ENCODE results near the gene RUFY4.

The RUFY4 gene

DNA sequence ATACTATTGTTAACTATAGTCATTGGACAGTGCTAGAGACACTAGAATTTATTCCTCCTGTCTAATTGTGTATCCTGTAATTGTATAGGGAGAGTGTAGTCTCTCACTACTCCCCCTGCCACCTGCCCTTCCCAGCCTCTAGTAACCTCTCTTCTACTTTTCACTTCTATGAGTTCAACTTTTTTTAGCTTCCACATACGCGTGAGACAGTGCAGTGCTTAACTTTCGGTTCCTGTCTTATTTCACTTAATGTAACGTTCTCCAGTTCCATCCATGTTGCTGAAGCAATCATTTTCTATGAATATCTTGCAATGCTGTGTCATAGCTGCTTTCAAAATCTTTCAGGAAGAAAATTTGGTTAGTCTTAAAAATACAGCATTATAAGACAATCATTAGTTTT, 22.8 kb upstream of the RUFY4 start:
- peak overlapping the region in 6 of 11 experiments; percentile 18 to 78 (median 64); a peak in 11 of 22 replicates for H3K9ac ChIP-seq
- H3K4me2 ChIP-seq: peak overlapping the region in 10 of 11 experiments; percentile 1 to 81 (median 51); a peak in 15 of 22 replicates

DNA sequence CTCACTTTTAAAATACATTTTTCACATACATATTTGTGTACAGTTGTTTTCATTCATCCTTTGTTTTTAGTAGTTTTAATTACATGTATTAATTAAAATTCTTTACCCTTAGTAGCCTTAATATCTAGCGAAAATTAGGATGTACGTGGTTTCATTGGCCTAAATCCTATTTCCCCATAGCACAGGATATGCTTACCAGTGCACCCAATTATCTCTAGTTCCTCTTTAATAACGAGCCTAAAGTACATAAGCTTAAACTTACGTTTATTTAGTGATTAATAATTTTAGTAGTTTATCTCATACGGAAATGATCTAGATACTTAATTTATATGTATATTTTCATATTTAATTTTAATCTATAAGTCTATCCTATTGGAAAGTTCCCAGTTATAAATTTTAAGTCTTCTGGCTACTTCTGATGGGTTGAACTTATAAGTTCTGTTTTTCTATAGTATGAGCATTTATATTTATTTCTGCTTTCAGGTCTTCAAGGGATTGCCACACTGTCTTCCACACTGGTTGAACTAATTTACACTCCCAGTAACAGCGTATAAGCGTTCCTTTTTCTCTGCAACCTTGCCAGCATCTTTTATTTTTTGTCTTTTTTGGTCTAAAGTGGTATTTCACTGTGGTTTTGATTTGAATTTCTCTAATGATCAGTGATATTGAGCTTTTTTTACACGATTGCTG, 21.4 kb upstream of the RUFY4 start:
- Histone ChIP-seq H3K27me3 (no peaks in the 10 kb centered on the region), H3K4me1 (peaks cover 0 to 59% (median 25%) of the 10 kb centered on the region in 10 experiments; a peak in 15 of 20 replicates), H3K36me3 (peaks cover 0 to 19% (median 0%) of the 10 kb centered on the region in 11 experiments; a peak in 6 of 22 replicates), H3K9ac (peak overlapping the region in 5 of 11 experiments; percentile 34 to 78 (median 59); a peak in 7 of 22 replicates), H3K4me2 (peak overlapping the region in 7 of 11 experiments; percentile 8 to 81 (median 56); a peak in 13 of 22 replicates), H3K9me3 (replicated peaks in 1 of 11) (peaks cover 32 to 43% (median 40%) of the 10 kb centered on the region in 11 experiments), H4K20me1 (no peaks in the 10 kb centered on the region), H3K27ac (peak overlapping the region in 7 of 11 experiments; percentile 44 to 93 (median 88); a peak in 14 of 22 replicates), H3K4me3 (no peak overlapping the region)
- TF ChIP-seq Cebpa-rat (IDR thresholded peaks at IDR 0.05): no peak

More for the DNA sequence above, 22.8 kb upstream of the RUFY4 start:
- H3K36me3 ChIP-seq: peaks cover 0 to 19% (median 0%) of the 10 kb centered on the region in 11 experiments; a peak in 6 of 22 replicates
- peak overlapping the region in 1 of 10 experiments; percentile 9; a peak in 1 of 20 replicates for H3K4me3 ChIP-seq
- H4K20me1 ChIP-seq: no peaks in the 10 kb centered on the region
- H3K9me3 ChIP-seq (replicated peaks in 1 of 11): peaks cover 36 to 53% (median 45%) of the 10 kb centered on the region in 11 experiments
- peak overlapping the region in 9 of 11 experiments; percentile 6 to 93 (median 84); a peak in 16 of 22 replicates for H3K27ac ChIP-seq
- peaks cover 0 to 58% (median 25%) of the 10 kb centered on the region in 10 experiments; a peak in 15 of 20 replicates for H3K4me1 ChIP-seq
- no peaks in the 10 kb centered on the region for H3K27me3 ChIP-seq
- peak in 2 of 11 experiments; percentile 45 to 63; a peak in 2 of 22 replicates for TF ChIP-seq Cebpa-rat (IDR thresholded peaks at IDR 0.05)

DNA sequence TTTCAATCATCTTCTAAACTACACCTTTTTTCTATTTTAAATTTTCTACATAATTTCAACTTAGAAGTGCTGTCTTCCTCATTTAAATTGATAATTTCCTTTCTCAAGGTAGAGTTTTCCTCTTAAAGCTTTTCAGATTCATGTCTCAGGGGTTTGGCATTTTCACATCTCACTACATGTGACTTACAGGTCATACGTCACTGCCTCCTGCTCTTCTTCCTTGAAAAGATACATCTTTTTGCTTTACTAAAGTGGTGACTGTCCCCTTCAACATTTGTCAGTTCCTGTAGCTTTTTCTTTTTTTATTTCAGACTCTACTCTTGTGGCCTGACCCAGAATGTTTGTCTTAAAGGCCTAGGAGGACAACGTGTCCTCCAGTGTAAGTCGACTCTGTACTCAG, 17.1 kb upstream of the RUFY4 start:
- Histone ChIP-seq H3K36me3 (peaks cover 0 to 4% (median 0%) of the 10 kb centered on the region in 11 experiments; a peak in 2 of 22 replicates), H3K27ac (no peak overlapping the region), H3K9ac (no peak overlapping the region), H3K4me3 (no peak overlapping the region), H3K9me3 (replicated peaks in 1 of 11) (peaks cover 15 to 19% (median 17%) of the 10 kb centered on the region in 11 experiments), H3K4me2 (no peak overlapping the region), H3K4me1 (peaks cover 0 to 37% (median 12%) of the 10 kb centered on the region in 10 experiments; a peak in 12 of 20 replicates), H4K20me1 (no peaks in the 10 kb centered on the region), H3K27me3 (no peaks in the 10 kb centered on the region)
- no peak for TF ChIP-seq Cebpa-rat (IDR thresholded peaks at IDR 0.05)

DNA sequence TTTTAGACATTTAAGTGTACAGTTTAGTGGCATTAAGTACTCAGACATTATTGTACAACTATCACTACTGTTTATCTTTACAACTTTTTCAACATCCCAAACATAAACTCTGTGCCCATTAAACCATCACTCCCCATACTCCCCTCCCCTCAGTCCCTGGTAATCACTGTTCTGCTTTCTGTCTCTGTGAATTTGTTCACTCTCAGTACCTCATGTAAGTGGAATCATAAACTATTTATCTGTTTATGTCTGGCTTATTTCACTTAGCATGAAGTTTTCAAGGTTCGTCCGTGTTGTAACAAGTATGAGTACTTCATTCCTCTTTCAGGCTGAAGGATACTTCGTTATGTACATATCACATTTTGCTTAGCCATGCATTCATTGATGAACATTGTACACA, 9.8 kb upstream of the RUFY4 start:
- TF ChIP-seq Cebpa-rat (IDR thresholded peaks at IDR 0.05): no peak
- Histone ChIP-seq H3K9ac (no peak overlapping the region), H3K9me3 (replicated peaks in 1 of 11) (no peaks in the 10 kb centered on the region), H3K4me3 (no peak overlapping the region), H4K20me1 (no peaks in the 10 kb centered on the region), H3K4me2 (no peak overlapping the region), H3K27ac (no peak overlapping the region), H3K36me3 (no peaks in the 10 kb centered on the region), H3K27me3 (no peaks in the 10 kb centered on the region), H3K4me1 (peaks cover 8 to 26% (median 15%) of the 10 kb centered on the region in 10 experiments; a peak in 19 of 20 replicates)

DNA sequence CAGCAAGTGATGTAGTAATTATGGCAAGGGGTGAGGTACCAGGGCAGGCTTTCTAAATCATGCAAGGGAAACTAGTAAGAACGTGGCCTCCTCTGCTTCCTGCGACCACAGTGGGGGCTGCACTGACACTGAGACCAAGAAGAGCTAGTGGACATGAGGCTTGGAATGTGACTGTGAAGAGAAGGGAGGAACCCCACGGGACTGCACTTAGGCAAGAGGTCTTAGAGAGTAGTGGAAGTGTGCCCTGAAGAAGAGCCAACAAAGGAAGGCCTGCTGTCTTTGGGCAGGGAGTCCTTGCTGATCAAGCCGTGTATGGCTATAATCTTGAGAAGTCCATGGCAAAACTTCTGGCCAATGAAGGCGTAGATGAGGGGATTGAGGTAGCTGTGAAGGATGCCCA, 8.9 kb upstream of the RUFY4 start:
- H3K9ac ChIP-seq: no peak overlapping the region
- no peaks in the 10 kb centered on the region for H4K20me1 ChIP-seq
- peaks cover 8 to 33% (median 15%) of the 10 kb centered on the region in 10 experiments; a peak in 19 of 20 replicates for H3K4me1 ChIP-seq
- H3K9me3 ChIP-seq (replicated peaks in 1 of 11): no peaks in the 10 kb centered on the region
- H3K4me2 ChIP-seq: no peak overlapping the region
- TF ChIP-seq Cebpa-rat (IDR thresholded peaks at IDR 0.05): no peak
- no peaks in the 10 kb centered on the region for H3K27me3 ChIP-seq
- no peak overlapping the region for H3K4me3 ChIP-seq
- no peak overlapping the region for H3K27ac ChIP-seq
- no peaks in the 10 kb centered on the region for H3K36me3 ChIP-seq

DNA sequence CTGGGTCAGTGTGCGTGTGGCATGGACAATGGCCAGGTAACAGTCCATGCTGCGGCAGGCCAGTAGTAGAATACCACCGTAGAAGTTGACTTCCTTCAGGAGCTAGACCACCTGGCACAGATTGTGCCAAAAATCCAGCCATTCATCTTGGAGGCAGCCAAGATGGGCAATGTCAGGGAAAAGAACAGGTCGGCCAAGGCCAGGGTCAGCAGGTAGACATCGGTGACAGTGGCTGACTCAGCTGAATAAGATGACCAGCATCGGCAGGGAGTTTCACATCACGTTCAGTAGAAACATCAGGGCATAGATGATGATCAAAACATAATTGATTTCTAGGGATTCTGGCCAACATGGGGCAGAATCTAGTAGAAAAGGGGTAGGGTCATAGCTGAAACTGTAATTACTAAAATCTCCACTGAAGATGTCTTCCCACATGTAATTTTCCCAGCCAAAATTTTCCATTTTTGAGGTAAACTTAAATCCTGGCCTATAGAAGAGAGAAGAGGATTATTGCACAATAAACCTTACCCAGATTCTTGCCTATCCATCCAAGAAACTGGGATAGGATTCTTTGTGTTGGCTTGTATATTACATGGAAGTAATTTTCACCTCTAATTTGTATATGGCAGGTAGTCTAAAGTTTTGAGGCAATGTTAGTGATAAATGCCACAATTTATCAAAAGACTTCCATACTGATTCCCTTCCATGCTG, 7.9 kb upstream of the RUFY4 start:
- H3K9ac ChIP-seq: no peak overlapping the region
- H3K27me3 ChIP-seq: no peaks in the 10 kb centered on the region
- no peaks in the 10 kb centered on the region for H3K9me3 ChIP-seq (replicated peaks in 1 of 11)
- peaks cover 8 to 40% (median 17%) of the 10 kb centered on the region in 10 experiments; a peak in 19 of 20 replicates for H3K4me1 ChIP-seq
- H4K20me1 ChIP-seq: no peaks in the 10 kb centered on the region
- H3K4me2 ChIP-seq: no peak overlapping the region
- H3K36me3 ChIP-seq: no peaks in the 10 kb centered on the region
- TF ChIP-seq Cebpa-rat (IDR thresholded peaks at IDR 0.05): peak in 1 of 11 experiments; percentile 62; a peak in 2 of 22 replicates
- H3K27ac ChIP-seq: no peak overlapping the region
- no peak overlapping the region for H3K4me3 ChIP-seq

DNA sequence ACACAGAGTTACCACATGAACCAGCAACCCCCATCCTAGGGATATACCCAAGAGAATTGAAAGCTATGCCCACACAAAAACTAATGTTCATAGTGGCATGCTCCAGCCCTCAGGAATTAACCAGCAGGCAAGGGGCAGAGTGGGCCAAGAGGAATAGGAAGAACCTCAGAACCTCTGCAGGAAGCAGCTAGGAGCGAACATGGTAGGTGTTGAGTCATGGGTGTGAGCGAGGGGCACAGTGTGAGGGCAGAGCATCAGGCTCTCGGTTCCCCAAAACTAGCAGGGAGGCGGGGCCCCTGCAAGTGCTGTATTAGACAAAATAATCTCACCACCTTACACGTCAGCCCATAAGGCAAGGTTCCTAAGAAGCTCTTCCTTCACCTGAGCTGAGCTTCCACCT, 5.6 kb upstream of the RUFY4 start:
- Histone ChIP-seq H3K27me3 (no peaks in the 10 kb centered on the region), H4K20me1 (no peaks in the 10 kb centered on the region), H3K4me2 (peak overlapping the region; percentile 43 to 80 (median 60)), H3K27ac (peak overlapping the region in 5 of 11 experiments; percentile 2 to 43 (median 34); a peak in 6 of 22 replicates), H3K4me1 (peaks cover 20 to 57% (median 33%) of the 10 kb centered on the region in 10 experiments), H3K9me3 (replicated peaks in 1 of 11) (no peaks in the 10 kb centered on the region), H3K36me3 (no peaks in the 10 kb centered on the region), H3K4me3 (no peak overlapping the region), H3K9ac (no peak overlapping the region)
- no peak for TF ChIP-seq Cebpa-rat (IDR thresholded peaks at IDR 0.05)

DNA sequence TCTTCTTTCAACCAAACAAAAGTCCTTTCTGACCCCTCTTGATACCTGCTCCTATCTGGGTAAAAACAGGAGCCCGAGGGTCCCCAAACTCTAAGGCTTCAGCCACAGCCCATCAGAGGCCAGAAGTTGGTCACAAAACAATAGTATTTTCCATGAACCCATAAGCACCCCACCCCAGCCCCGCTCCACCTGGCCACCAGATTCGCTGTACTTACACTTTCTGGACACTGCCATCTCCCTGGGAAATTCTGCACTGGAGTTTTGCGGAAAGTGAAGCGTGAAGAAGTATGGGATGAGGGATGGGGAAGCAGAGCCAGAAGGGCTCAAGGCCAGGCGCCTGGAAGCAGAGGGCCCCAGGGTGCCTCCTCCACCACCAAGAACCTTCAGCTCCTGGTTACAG, 5.2 kb upstream of the RUFY4 start:
- H3K4me2 ChIP-seq: peak overlapping the region; percentile 43 to 80 (median 60); a peak in 19 of 22 replicates
- no peak for TF ChIP-seq Cebpa-rat (IDR thresholded peaks at IDR 0.05)
- no peaks in the 10 kb centered on the region for H3K9me3 ChIP-seq (replicated peaks in 1 of 11)
- H3K4me3 ChIP-seq: no peak overlapping the region
- no peaks in the 10 kb centered on the region for H3K36me3 ChIP-seq
- H3K27ac ChIP-seq: peak overlapping the region in 4 of 11 experiments; percentile 2 to 43 (median 22); a peak in 3 of 22 replicates
- no peaks in the 10 kb centered on the region for H3K27me3 ChIP-seq
- no peak overlapping the region for H3K9ac ChIP-seq
- peaks cover 20 to 58% (median 36%) of the 10 kb centered on the region in 10 experiments for H3K4me1 ChIP-seq
- H4K20me1 ChIP-seq: no peaks in the 10 kb centered on the region
